22Rv1 (cell line): ENCODE results near the gene DHRS7.

ENCODE experiments used
- ZFX ChIP-seq: fragments of 450-650 bp; IDR thresholded peaks from 2 replicates; pipeline ENCODE4 v1.6.1; 2017; ENCODE audit warnings: antibody characterized with exemption, borderline replicate concordance
- TF ChIP-seq, protein P1 (sequence below): fragments of 450-650 bp; IDR thresholded peaks from 2 replicates; pipeline ENCODE4 v1.5.1; 2017; ENCODE audit warnings: mild to moderate bottlenecking

- TF ChIP-seq, protein P1, sequence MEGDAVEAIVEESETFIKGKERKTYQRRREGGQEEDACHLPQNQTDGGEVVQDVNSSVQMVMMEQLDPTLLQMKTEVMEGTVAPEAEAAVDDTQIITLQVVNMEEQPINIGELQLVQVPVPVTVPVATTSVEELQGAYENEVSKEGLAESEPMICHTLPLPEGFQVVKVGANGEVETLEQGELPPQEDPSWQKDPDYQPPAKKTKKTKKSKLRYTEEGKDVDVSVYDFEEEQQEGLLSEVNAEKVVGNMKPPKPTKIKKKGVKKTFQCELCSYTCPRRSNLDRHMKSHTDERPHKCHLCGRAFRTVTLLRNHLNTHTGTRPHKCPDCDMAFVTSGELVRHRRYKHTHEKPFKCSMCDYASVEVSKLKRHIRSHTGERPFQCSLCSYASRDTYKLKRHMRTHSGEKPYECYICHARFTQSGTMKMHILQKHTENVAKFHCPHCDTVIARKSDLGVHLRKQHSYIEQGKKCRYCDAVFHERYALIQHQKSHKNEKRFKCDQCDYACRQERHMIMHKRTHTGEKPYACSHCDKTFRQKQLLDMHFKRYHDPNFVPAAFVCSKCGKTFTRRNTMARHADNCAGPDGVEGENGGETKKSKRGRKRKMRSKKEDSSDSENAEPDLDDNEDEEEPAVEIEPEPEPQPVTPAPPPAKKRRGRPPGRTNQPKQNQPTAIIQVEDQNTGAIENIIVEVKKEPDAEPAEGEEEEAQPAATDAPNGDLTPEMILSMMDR: no peak
- no peak for TF ChIP-seq ZFX
Measured at GRCh38 chr14:60163693-60164092, 1.5 kb downstream of the DHRS7 start.
